ENCODE data around the gene OR52D1. TPM values are rescaled to one million over a fixed set of nuclear protein-coding genes. Genes with fewer than 3 reads are reported as not detected.

OR52D1 gene
- polyA plus RNA-seq, 2 donors = not detected

- 86 to 87% methylated on average over 3 of the region's 3 CpGs for WGBS, 2 donors
- Histone ChIP-seq H3K4me1 (ENCODE audit: control insufficient read depth in 2 of 2, insufficient read depth in 2 of 2, low read length in 1 of 2) (no peaks in the 10 kb centered on the region), H3K36me3 (ENCODE audit: control insufficient read depth in 2 of 2, insufficient read depth in 2 of 2, low read length in 1 of 2) (no peaks in the 10 kb centered on the region), H3K9me3 (ENCODE audit: control insufficient read depth in 2 of 2, insufficient read depth in 1 of 2, low read depth in 1 of 2, low read length in 1 of 2) (no peaks in the 10 kb centered on the region), H3K27me3 (ENCODE audit: control insufficient read depth in 1 of 2, insufficient read depth in 2 of 2, low read length in 2 of 2) (no peaks in the 10 kb centered on the region), H3K27ac (ENCODE audit: low read depth in 2 of 2, low read length in 1 of 2) (no peak overlapping the region), H3K4me3 (ENCODE audit: low read depth in 1 of 2, low read length in 2 of 2) (no peak overlapping the region)
Observed at GRCh38 chr11:5486003-5486402, 2.5 kb upstream of the OR52D1 start.

GRCh38 chr11:5486421-5486820, 2.1 kb upstream of the OR52D1 start:
- Histone ChIP-seq H3K4me1 (ENCODE audit: control insufficient read depth in 2 of 2, insufficient read depth in 2 of 2, low read length in 1 of 2) (no peaks in the 10 kb centered on the region), H3K27me3 (ENCODE audit: control insufficient read depth in 1 of 2, insufficient read depth in 2 of 2, low read length in 2 of 2) (no peaks in the 10 kb centered on the region), H3K4me3 (ENCODE audit: low read depth in 1 of 2, low read length in 2 of 2) (no peak overlapping the region), H3K27ac (ENCODE audit: low read depth in 2 of 2, low read length in 1 of 2) (no peak overlapping the region), H3K36me3 (ENCODE audit: control insufficient read depth in 2 of 2, insufficient read depth in 2 of 2, low read length in 1 of 2) (no peaks in the 10 kb centered on the region), H3K9me3 (ENCODE audit: control insufficient read depth in 2 of 2, insufficient read depth in 1 of 2, low read depth in 1 of 2, low read length in 1 of 2) (no peaks in the 10 kb centered on the region)
- WGBS, 2 donors = 56 to 60% methylated on average over 3 of the region's 3 CpGs

- Histone ChIP-seq H3K27ac (ENCODE audit: low read depth in 2 of 2, low read length in 1 of 2) (no peak overlapping the region), H3K27me3 (ENCODE audit: control insufficient read depth in 1 of 2, insufficient read depth in 2 of 2, low read length in 2 of 2) (no peaks in the 10 kb centered on the region), H3K36me3 (ENCODE audit: control insufficient read depth in 2 of 2, insufficient read depth in 2 of 2, low read length in 1 of 2) (no peaks in the 10 kb centered on the region), H3K4me1 (ENCODE audit: control insufficient read depth in 2 of 2, insufficient read depth in 2 of 2, low read length in 1 of 2) (no peaks in the 10 kb centered on the region), H3K4me3 (ENCODE audit: low read depth in 1 of 2, low read length in 2 of 2) (no peak overlapping the region), H3K9me3 (ENCODE audit: control insufficient read depth in 2 of 2, insufficient read depth in 1 of 2, low read depth in 1 of 2, low read length in 1 of 2) (no peaks in the 10 kb centered on the region)
- 96% methylated on average over 4 of the region's 4 CpGs for WGBS, 2 donors
Observed at GRCh38 chr11:5488798-5489399, 414 bp downstream of the OR52D1 start.

GRCh38 chr11:5489576-5490357, 1.3 kb downstream of the OR52D1 start:
- Histone ChIP-seq H3K9me3 (ENCODE audit: control insufficient read depth in 2 of 2, insufficient read depth in 1 of 2, low read depth in 1 of 2, low read length in 1 of 2) (no peaks in the 10 kb centered on the region), H3K27ac (ENCODE audit: low read depth in 2 of 2, low read length in 1 of 2) (no peak overlapping the region), H3K27me3 (ENCODE audit: control insufficient read depth in 1 of 2, insufficient read depth in 2 of 2, low read length in 2 of 2) (no peaks in the 10 kb centered on the region), H3K36me3 (ENCODE audit: control insufficient read depth in 2 of 2, insufficient read depth in 2 of 2, low read length in 1 of 2) (no peaks in the 10 kb centered on the region), H3K4me3 (ENCODE audit: low read depth in 1 of 2, low read length in 2 of 2) (no peak overlapping the region), H3K4me1 (ENCODE audit: control insufficient read depth in 2 of 2, insufficient read depth in 2 of 2, low read length in 1 of 2) (no peaks in the 10 kb centered on the region)
- WGBS, 2 donors = 50 to 53% methylated on average over 5 of the region's 5 CpGs

- Histone ChIP-seq H3K9me3 (ENCODE audit: control insufficient read depth in 2 of 2, insufficient read depth in 1 of 2, low read depth in 1 of 2, low read length in 1 of 2) (no peaks in the 10 kb centered on the region), H3K27ac (ENCODE audit: low read depth in 2 of 2, low read length in 1 of 2) (no peak overlapping the region), H3K36me3 (ENCODE audit: control insufficient read depth in 2 of 2, insufficient read depth in 2 of 2, low read length in 1 of 2) (no peaks in the 10 kb centered on the region), H3K4me3 (ENCODE audit: low read depth in 1 of 2, low read length in 2 of 2) (no peak overlapping the region), H3K4me1 (ENCODE audit: control insufficient read depth in 2 of 2, insufficient read depth in 2 of 2, low read length in 1 of 2) (no peaks in the 10 kb centered on the region), H3K27me3 (ENCODE audit: control insufficient read depth in 1 of 2, insufficient read depth in 2 of 2, low read length in 2 of 2) (no peaks in the 10 kb centered on the region)
- WGBS, 2 donors = 69 to 72% methylated on average over 2 of the region's 2 CpGs
Observed at GRCh38 chr11:5499671-5500070, 11.2 kb downstream of the OR52D1 start.

GRCh38 chr11:5500393-5500801, 11.9 kb downstream of the OR52D1 start:
- H3K9me3 ChIP-seq (ENCODE audit: control insufficient read depth in 2 of 2, insufficient read depth in 1 of 2, low read depth in 1 of 2, low read length in 1 of 2) = no peaks in the 10 kb centered on the region
- H3K4me1 ChIP-seq (ENCODE audit: control insufficient read depth in 2 of 2, insufficient read depth in 2 of 2, low read length in 1 of 2) = no peaks in the 10 kb centered on the region
- WGBS, 2 donors = 79 to 83% methylated on average over 6 of the region's 6 CpGs
- H3K27ac ChIP-seq (ENCODE audit: low read depth in 2 of 2, low read length in 1 of 2) = no peak overlapping the region
- no peaks in the 10 kb centered on the region for H3K36me3 ChIP-seq (ENCODE audit: control insufficient read depth in 2 of 2, insufficient read depth in 2 of 2, low read length in 1 of 2)
- no peaks in the 10 kb centered on the region for H3K27me3 ChIP-seq (ENCODE audit: control insufficient read depth in 1 of 2, insufficient read depth in 2 of 2, low read length in 2 of 2)
- H3K4me3 ChIP-seq (ENCODE audit: low read depth in 1 of 2, low read length in 2 of 2) = no peak overlapping the region

GRCh38 chr11:5504403-5504921, 16.0 kb downstream of the OR52D1 start:
- H3K9me3 ChIP-seq (ENCODE audit: control insufficient read depth in 2 of 2, insufficient read depth in 1 of 2, low read depth in 1 of 2, low read length in 1 of 2) = peaks cover 0 to 2% of the 10 kb centered on the region in 2 donors
- H3K4me3 ChIP-seq (ENCODE audit: low read depth in 1 of 2, low read length in 2 of 2) = no peak overlapping the region
- H3K27me3 ChIP-seq (ENCODE audit: control insufficient read depth in 1 of 2, insufficient read depth in 2 of 2, low read length in 2 of 2) = no peaks in the 10 kb centered on the region
- H3K4me1 ChIP-seq (ENCODE audit: control insufficient read depth in 2 of 2, insufficient read depth in 2 of 2, low read length in 1 of 2) = no peaks in the 10 kb centered on the region
- 69 to 71% methylated on average over 2 of the region's 2 CpGs for WGBS, 2 donors
- H3K27ac ChIP-seq (ENCODE audit: low read depth in 2 of 2, low read length in 1 of 2) = no peak overlapping the region
- H3K36me3 ChIP-seq (ENCODE audit: control insufficient read depth in 2 of 2, insufficient read depth in 2 of 2, low read length in 1 of 2) = no peaks in the 10 kb centered on the region

GRCh38 chr11:5505363-5506048, 17.0 kb downstream of the OR52D1 start:
- 87 to 88% methylated on average over 9 of the region's 9 CpGs for WGBS, 2 donors
- Histone ChIP-seq H3K27ac (ENCODE audit: low read depth in 2 of 2, low read length in 1 of 2) (no peak overlapping the region), H3K9me3 (ENCODE audit: control insufficient read depth in 2 of 2, insufficient read depth in 1 of 2, low read depth in 1 of 2, low read length in 1 of 2) (peaks cover 0 to 2% of the 10 kb centered on the region in 2 donors), H3K27me3 (ENCODE audit: control insufficient read depth in 1 of 2, insufficient read depth in 2 of 2, low read length in 2 of 2) (no peaks in the 10 kb centered on the region), H3K4me1 (ENCODE audit: control insufficient read depth in 2 of 2, insufficient read depth in 2 of 2, low read length in 1 of 2) (no peaks in the 10 kb centered on the region), H3K36me3 (ENCODE audit: control insufficient read depth in 2 of 2, insufficient read depth in 2 of 2, low read length in 1 of 2) (no peaks in the 10 kb centered on the region), H3K4me3 (ENCODE audit: low read depth in 1 of 2, low read length in 2 of 2) (no peak overlapping the region)

- 80 to 81% methylated on average over 9 of the region's 9 CpGs for WGBS, 2 donors
- Histone ChIP-seq H3K4me3 (ENCODE audit: low read depth in 1 of 2, low read length in 2 of 2) (no peak overlapping the region), H3K36me3 (ENCODE audit: control insufficient read depth in 2 of 2, insufficient read depth in 2 of 2, low read length in 1 of 2) (no peaks in the 10 kb centered on the region), H3K27me3 (ENCODE audit: control insufficient read depth in 1 of 2, insufficient read depth in 2 of 2, low read length in 2 of 2) (no peaks in the 10 kb centered on the region), H3K27ac (ENCODE audit: low read depth in 2 of 2, low read length in 1 of 2) (no peak overlapping the region), H3K9me3 (ENCODE audit: control insufficient read depth in 2 of 2, insufficient read depth in 1 of 2, low read depth in 1 of 2, low read length in 1 of 2) (peaks cover 0 to 2% of the 10 kb centered on the region in 2 donors), H3K4me1 (ENCODE audit: control insufficient read depth in 2 of 2, insufficient read depth in 2 of 2, low read length in 1 of 2) (no peaks in the 10 kb centered on the region)
Observed at GRCh38 chr11:5507177-5507932, 18.9 kb downstream of the OR52D1 start.
